GM18507 (cell line): Measurements from ENCODE around the gene TMEM115.

Experiments used
- DNase-seq: peaks from one replicate; pipeline ENCODE4 v3.0.0; 2011; ENCODE audit warnings: low read depth; ENCODE audit not compliant: insufficient read length; ENCODE audit errors: extremely low spot score
- FAIRE-seq: peaks from 2 replicates; lab custom pipeline; 2011; peaks lifted over from hg19 to GRCh38; lab: Jason Lieb, UNC

Gene TMEM115

GRCh38 chr3:50358911-50359759, at the start of gene TMEM115:
TMEM115 (minus strand) TSS chr3:50359521; CDS start chr3:50359063, 458 bp downstream.
- peak; percentile 98 for DNase-seq
- FAIRE-seq, result peak; percentile 100

DNA sequence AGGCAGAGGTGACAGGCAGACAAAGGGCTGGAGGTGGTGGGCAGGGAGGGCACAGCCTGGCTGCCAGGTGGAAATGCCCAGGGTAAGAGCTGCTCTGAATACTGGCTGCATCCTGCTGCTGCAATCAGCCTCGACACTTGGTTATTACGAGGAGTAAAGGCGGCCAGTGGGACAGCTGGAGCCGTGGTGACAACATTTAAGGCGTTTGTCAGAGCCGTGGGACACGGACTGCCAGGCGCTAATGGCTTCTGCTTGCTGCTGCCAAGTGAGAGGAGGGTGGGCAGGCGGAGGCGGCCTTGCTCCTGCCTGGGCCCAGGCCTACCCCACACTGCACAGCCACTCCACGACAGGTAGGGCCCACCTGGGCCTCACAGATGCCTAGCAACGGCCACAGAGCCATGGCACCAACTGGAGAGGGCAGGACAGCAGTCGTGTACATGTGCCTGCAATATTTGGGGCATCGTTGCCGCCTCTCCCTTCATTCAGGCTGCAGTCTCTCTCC, 49.2 kb upstream of the TMEM115 start:
- FAIRE-seq (no peak), DNase-seq (no peak)

DNA sequence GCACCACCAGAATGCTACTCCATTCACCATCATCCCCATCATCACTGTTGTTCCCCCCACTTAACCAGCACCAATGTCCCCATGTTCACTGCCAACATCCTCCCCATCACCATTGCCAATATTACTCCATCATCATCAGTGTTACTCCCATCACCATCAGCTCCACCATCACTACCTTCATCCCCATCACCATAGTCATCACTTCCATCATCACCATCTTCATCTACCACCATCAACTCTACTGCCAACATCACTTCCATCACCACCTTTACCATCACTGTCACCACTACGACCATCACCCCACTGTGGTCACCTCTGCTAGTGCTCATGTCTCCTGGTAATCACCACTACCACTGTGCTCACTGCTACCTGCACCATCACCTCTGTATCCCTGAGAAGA, 47.2 kb upstream of the TMEM115 start:
- FAIRE-seq, result no peak

GRCh38 chr3:50405249-50405648, 45.9 kb upstream of the TMEM115 start:
- no peak for DNase-seq
- no peak for FAIRE-seq

More for the DNA sequence above, 47.2 kb upstream of the TMEM115 start:
- DNase-seq, result no peak

DNA sequence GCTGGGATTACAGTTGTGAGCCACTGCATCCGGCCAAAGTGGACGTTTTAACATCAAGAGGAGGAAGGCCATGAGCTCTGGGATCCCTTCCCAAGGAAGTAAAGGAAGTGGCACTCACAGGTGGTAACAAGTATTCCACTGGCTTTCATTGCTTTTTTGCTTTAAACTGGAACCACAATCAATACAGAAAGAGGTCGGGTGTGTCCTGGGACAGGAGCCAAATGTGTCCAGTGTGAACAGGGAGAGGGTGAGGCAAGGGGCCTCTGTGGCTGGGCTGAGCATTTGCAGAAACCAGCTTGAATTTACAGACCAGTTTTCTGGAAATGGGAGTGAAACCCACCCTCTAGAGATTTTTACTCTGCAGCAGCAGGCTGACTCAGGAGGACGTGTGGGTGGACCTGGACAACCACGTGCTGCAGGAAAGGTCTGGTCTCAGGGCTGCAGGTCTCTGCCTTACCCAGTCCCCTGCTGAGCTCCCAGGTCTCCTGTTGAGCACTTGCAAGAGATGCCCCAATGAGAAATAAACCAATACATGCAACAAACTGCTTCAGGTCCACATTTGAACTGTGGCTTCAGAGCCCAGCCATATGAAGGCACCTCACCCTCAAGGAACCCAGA, 42.8 kb upstream of the TMEM115 start:
- no peak for FAIRE-seq
- DNase-seq, result no peak

GRCh38 chr3:50396502-50396901, 37.2 kb upstream of the TMEM115 start:
- DNase-seq (no peak), FAIRE-seq (no peak)

GRCh38 chr3:50395070-50395860, 35.9 kb upstream of the TMEM115 start:
- DNase-seq, result no peak
- no peak for FAIRE-seq

- DNase-seq (no peak), FAIRE-seq (no peak)
These were observed 33.7 kb upstream of the TMEM115 start for GRCh38 chr3:50393061-50393460.

DNA sequence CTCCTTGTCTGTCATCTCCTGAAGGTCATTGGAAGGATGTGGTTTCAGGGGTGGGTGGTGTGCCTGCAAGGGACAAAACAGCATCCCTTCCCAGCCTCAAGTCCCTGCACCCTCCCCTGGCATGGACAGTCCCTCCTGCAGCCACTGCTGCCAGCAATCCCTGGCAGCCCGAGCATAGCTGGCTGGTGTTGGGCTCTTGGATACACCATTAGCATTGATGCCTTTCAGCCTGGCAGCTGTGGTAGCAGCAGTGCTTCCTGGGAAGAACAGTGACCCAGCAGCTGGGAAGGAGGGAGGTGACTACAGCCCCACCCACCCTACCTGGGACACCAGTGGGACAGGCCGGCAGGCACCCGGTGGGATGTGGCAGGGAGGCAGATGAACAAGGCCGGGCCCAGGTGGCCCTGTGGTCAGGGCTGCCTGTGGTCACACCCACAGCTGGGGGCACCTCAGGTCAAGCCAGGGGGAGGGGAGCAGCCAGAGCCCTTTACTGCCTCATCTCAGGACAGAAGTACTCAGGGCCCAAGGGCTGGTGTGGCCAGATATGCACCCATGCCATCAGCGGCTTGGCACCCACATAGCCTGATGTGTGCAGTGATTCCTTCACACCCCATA, 32.9 kb upstream of the TMEM115 start:
- FAIRE-seq (no peak), DNase-seq (no peak)

DNA sequence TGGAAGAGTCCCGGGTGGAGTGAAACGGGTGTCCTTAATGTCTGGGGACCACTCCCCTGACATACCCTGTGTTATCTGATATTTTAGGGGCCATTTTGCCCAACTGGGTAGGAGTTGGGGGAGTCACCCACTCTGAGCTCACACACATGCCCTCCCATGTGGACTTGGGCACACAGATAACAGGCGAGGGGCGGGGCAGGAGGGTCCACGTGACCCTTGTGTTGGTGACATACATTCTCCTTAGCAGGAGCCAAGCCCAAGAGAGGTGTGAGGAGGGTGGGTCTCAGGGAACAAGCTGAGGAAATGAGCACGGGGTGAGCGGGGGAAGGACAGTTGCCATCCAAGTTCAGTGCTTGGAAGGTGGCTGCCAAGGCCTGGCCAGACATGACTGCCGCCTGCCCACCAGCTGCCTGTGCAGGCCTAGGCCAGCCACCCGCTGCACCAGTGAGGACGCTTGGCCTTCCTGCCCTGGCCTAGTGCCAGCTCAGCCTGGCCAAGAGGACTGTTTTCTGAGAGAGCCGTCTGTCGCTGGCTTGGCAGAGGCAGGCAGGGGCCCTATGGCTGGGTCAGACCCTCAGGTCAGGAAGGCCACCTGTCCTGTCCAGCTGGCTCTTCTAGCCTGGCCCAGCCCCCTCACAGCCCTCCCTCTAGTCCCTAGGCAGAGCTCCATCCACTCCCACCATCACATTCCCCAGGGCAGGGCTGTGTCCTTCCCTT, 31.3 kb upstream of the TMEM115 start:
- DNase-seq (no peak), FAIRE-seq (no peak)

DNA sequence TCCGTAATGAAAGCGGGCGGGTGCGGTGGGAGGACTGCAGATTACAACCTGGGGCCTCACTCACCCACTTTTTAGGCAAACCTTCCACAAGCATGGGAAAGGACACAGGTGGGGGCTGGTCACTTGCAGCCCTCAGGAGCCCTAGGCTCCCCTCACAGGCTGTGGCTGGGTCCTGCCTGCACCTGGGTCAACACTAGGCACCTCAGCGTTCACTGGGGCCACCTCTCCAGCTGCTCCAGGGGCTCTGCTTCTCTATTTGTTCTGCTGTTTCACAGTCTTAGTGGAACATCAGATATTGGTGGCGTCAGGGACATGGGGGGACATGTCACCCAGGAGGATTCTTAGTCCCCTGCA, 30.1 kb upstream of the TMEM115 start:
- no peak for FAIRE-seq
- no peak for DNase-seq

DNA sequence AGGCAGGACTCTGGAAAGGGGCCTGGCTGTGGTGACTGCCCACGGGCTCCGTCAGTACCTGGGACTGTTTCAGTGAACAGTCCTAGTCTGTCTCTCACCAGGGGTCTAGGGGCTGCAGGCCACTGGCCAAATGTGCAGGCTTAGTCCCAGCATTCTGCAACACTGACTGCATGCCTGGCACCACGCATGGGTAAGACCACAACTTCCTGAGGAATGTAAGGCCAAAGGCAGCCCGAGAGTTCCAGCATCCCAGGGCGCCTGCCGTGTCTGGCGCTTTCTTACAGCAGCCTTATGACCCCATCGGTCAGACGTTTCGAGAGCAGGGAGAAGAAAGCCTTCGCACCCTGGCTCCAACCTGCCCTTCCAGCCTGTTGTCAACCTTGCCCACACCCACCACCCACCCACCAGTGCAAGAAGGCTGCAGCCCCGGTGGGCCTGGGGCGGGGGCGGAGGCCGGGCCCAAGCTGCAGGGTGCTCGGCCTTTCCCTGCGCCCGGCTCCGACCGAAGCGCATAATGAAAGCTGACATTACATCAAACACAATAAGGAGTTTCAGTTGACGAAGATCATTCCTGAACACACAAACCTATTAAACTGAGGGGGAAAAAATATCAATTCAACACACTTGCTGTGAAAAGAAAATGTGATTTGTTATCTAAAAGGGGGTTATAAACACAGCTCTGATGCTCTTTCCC, 29.5 kb upstream of the TMEM115 start:
- DNase-seq (no peak), FAIRE-seq (no peak)

DNA sequence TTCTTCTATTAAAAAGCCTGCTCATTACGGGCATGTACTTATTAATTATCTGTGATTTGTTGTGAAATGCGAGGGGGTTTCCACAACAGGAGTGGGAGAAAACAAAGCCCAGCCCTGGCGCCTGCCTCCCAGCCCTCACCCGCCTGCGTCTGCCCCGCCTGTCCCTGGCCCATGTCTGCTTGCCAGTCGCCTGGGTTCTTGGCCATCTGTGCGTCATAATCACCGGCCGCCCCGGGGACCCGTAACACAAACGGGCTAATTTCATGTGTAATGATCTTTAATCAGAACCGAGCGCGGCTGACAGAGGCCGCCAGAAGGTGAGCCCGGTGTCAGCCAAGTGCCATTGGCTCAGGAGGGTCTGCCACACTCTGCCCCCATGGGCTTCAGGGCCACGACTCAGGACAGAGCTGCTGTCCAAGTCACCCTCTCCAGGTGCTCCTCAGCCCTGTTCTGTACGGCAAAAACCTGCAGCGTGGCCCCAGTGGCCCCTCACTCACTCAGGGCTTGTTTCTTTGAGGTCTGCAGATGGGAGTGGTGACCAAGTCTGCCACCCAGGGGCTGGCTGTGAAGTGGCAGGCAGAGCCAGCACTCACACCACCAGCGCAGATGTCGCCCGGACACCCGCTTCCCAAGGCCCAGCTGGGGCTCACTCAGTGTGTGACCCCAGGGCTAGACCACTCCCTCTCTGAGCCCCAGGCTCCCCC, 28.8 kb upstream of the TMEM115 start:
- FAIRE-seq (no peak), DNase-seq (no peak)

- no peak for FAIRE-seq
- DNase-seq, result no peak
These were observed 26.4 kb upstream of the TMEM115 start for GRCh38 chr3:50385754-50386153.

DNA sequence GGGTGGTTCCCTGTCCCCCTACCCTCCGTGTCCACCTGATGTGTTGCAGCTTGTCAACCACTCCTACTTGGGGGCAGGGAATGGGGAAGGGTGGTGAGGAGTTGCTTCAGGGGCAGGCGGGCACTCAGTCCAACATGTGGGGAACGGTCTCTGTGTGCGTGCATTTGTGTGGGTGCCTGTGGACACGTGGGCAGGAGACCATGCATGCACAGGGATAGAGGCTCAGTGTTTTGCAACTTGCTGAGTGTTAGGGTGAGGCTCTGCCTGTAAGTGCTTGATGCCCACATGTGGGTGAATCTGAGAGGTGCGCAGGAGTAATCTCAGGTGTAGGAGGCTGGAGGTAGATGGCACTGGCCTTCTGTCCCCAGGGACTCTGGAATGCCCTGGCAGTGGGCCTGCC, 24.4 kb upstream of the TMEM115 start:
- DNase-seq (no peak), FAIRE-seq (no peak)

- DNase-seq (no peak), FAIRE-seq (no peak)
These were observed 23.4 kb upstream of the TMEM115 start for GRCh38 chr3:50382722-50383121.

GRCh38 chr3:50381383-50381782, 22.1 kb upstream of the TMEM115 start:
- DNase-seq (no peak), FAIRE-seq (no peak)
